K562 (cell line): Measurements from ENCODE around the gene SNRNP70. TPM values are rescaled to one million over a fixed set of nuclear protein-coding genes. Genes with fewer than 3 reads are reported as not detected.

ENCODE experiments used
- ATF1 ChIP-seq, 2 experiments: fragments of 450-650 bp in 1 of 2; IDR thresholded peaks; 2 replicates each; pipeline ENCODE4 v1.6.1; 2016; ENCODE audit warnings: missing compliant biosample characterization in 1 of 2, missing genetic modification characterization in 1 of 2
- CSDE1 ChIP-seq, 2 experiments: fragments of 450-650 bp; IDR thresholded peaks; 2 replicates each; pipeline ENCODE4 v1.6.1; 2016; ENCODE audit warnings: mild to moderate bottlenecking in 1 of 2
- CTBP1 ChIP-seq: fragments of 450-650 bp; IDR thresholded peaks from 2 replicates; pipeline ENCODE4 v1.6.1; 2016; ENCODE audit warnings: borderline replicate concordance
- DEAF1 ChIP-seq: fragments of 450-650 bp; formaldehyde crosslinking; IDR thresholded peaks from 2 replicates; pipeline ENCODE4 v1.4.0; 2020; ENCODE audit warnings: mild to moderate bottlenecking, moderate library complexity
- GTF2A2 ChIP-seq: IDR thresholded peaks from 2 replicates; pipeline ENCODE4 v1.6.1; 2016; ENCODE audit warnings: mild to moderate bottlenecking, missing genetic modification characterization, missing compliant biosample characterization
- KLF13 ChIP-seq: fragments of 450-650 bp; IDR thresholded peaks from 2 replicates; pipeline ENCODE4 v1.6.1; 2016; ENCODE audit warnings: missing genetic modification characterization, low read depth, mild to moderate bottlenecking, missing compliant biosample characterization, moderate library complexity, borderline replicate concordance
- RBFOX2 ChIP-seq: fragments of 200-400 bp; formaldehyde crosslinking; IDR thresholded peaks from 2 replicates; pipeline ENCODE4 v1.6.1; 2017; ENCODE audit warnings: low read depth, mild to moderate bottlenecking, low read length, moderate library complexity
- RBM25 ChIP-seq: fragments of 200-400 bp; formaldehyde crosslinking; IDR thresholded peaks from 2 replicates; pipeline ENCODE4 v1.6.1; 2018; ENCODE audit warnings: low read length, low read depth, moderate library complexity; ENCODE audit not compliant: severe bottlenecking
- SMC3 ChIP-seq: conservative IDR thresholded peaks from 2 replicates; pipeline ENCODE4 v1.6.1; 2011; ENCODE audit warnings: low read depth, low read length, improper control_type of control experiment; ENCODE audit not compliant: insufficient read depth
- ZC3H11A ChIP-seq: IDR thresholded peaks from 2 replicates; pipeline ENCODE4 v1.6.1; 2012; ENCODE audit warnings: low read depth, low read length, improper control_type of control experiment
- ZFP1 ChIP-seq: fragments of 450-650 bp; formaldehyde crosslinking; IDR thresholded peaks from 2 replicates; pipeline ENCODE4 v1.4.0; 2020; ENCODE audit warnings: mild to moderate bottlenecking, mixed read lengths
- ZNF707 ChIP-seq: fragments of 250-450 bp; sonication (Bioruptor Pico); conservative IDR thresholded peaks from 2 replicates; pipeline ENCODE4 v1.8.0; 2022; ENCODE audit warnings: inconsistent platforms, mild to moderate bottlenecking, moderate library complexity
- polyA plus RNA-seq, 8 experiments: library from polyadenylated mRNA; depleted of rRNA in 4 of 8; stranded (reverse) in 5 of 8; unstranded in 3 of 8; fragments of >200 nt; fragmentation: Nextera tagmentation in 2 of 8; fragmentation: Illumina TruSeq in 1 of 8; extraction: Ambion mirVana in 2 of 8; extraction: Trizol in 1 of 8; gene quantifications; 2 replicates each; pipeline versions ENCODE4 v1.2.1 to v1.2.3, GENCODE V29; 2011 to 2014; ENCODE audit warnings: inconsistent platforms in 1 of 8, missing spikeins in 1 of 8
- total RNA-seq, 7 experiments: library from RNA; depleted of rRNA in 6 of 7; stranded (reverse); fragments of >200 nt in 6 of 7; fragmentation: Illumina TruSeq in 2 of 7; extraction: Trizol in 2 of 7; gene quantifications; 2 replicates each; pipeline versions ENCODE4 v1.2.1 to v1.2.3, GENCODE V29; 2011 to 2021; ENCODE audit warnings: low replicate concordance in 1 of 7
- TF ChIP-seq, protein P1 (sequence below): fragments of 200-600 bp; sonication (generic); IDR thresholded peaks from one replicate; pipeline ENCODE4 v1.6.1; 2012; ENCODE audit warnings: mild to moderate bottlenecking, low read depth, low read length, inconsistent platforms

SNRNP70 gene
- total and polyA plus RNA-seq, 9 of the 15 experiments (the other 6 are each of a cell fraction or from before 2014, with no cell fraction given) = 2.8 to 496 (median 136) TPM

- TF ChIP-seq ZNF707 (no peak), ATF1 (CRISPR knock-in tag; IDR thresholded peaks at IDR 0.05) (no peak), ATF1 (tag; IDR thresholded peaks at IDR 0.05) (no peak; the same call in 1 of the 2 replicates), KLF13 (peak; percentile 86; the same call in 1 of the 2 replicates), RBFOX2 (peak; percentile 38; the same call in 1 of the 2 replicates), SMC3 (no peak), DEAF1 (CRISPR knock-in tag) (no peak), CTBP1 (peak; percentile 31; the same call in 1 of the 2 replicates), RBM25 (no peak), CSDE1 (IDR thresholded peaks at IDR 0.05) (no peak), ZC3H11A (no peak), GTF2A2 (tag) (no peak), ZFP1 (CRISPR knock-in tag) (no peak)
- TF ChIP-seq, protein P1, sequence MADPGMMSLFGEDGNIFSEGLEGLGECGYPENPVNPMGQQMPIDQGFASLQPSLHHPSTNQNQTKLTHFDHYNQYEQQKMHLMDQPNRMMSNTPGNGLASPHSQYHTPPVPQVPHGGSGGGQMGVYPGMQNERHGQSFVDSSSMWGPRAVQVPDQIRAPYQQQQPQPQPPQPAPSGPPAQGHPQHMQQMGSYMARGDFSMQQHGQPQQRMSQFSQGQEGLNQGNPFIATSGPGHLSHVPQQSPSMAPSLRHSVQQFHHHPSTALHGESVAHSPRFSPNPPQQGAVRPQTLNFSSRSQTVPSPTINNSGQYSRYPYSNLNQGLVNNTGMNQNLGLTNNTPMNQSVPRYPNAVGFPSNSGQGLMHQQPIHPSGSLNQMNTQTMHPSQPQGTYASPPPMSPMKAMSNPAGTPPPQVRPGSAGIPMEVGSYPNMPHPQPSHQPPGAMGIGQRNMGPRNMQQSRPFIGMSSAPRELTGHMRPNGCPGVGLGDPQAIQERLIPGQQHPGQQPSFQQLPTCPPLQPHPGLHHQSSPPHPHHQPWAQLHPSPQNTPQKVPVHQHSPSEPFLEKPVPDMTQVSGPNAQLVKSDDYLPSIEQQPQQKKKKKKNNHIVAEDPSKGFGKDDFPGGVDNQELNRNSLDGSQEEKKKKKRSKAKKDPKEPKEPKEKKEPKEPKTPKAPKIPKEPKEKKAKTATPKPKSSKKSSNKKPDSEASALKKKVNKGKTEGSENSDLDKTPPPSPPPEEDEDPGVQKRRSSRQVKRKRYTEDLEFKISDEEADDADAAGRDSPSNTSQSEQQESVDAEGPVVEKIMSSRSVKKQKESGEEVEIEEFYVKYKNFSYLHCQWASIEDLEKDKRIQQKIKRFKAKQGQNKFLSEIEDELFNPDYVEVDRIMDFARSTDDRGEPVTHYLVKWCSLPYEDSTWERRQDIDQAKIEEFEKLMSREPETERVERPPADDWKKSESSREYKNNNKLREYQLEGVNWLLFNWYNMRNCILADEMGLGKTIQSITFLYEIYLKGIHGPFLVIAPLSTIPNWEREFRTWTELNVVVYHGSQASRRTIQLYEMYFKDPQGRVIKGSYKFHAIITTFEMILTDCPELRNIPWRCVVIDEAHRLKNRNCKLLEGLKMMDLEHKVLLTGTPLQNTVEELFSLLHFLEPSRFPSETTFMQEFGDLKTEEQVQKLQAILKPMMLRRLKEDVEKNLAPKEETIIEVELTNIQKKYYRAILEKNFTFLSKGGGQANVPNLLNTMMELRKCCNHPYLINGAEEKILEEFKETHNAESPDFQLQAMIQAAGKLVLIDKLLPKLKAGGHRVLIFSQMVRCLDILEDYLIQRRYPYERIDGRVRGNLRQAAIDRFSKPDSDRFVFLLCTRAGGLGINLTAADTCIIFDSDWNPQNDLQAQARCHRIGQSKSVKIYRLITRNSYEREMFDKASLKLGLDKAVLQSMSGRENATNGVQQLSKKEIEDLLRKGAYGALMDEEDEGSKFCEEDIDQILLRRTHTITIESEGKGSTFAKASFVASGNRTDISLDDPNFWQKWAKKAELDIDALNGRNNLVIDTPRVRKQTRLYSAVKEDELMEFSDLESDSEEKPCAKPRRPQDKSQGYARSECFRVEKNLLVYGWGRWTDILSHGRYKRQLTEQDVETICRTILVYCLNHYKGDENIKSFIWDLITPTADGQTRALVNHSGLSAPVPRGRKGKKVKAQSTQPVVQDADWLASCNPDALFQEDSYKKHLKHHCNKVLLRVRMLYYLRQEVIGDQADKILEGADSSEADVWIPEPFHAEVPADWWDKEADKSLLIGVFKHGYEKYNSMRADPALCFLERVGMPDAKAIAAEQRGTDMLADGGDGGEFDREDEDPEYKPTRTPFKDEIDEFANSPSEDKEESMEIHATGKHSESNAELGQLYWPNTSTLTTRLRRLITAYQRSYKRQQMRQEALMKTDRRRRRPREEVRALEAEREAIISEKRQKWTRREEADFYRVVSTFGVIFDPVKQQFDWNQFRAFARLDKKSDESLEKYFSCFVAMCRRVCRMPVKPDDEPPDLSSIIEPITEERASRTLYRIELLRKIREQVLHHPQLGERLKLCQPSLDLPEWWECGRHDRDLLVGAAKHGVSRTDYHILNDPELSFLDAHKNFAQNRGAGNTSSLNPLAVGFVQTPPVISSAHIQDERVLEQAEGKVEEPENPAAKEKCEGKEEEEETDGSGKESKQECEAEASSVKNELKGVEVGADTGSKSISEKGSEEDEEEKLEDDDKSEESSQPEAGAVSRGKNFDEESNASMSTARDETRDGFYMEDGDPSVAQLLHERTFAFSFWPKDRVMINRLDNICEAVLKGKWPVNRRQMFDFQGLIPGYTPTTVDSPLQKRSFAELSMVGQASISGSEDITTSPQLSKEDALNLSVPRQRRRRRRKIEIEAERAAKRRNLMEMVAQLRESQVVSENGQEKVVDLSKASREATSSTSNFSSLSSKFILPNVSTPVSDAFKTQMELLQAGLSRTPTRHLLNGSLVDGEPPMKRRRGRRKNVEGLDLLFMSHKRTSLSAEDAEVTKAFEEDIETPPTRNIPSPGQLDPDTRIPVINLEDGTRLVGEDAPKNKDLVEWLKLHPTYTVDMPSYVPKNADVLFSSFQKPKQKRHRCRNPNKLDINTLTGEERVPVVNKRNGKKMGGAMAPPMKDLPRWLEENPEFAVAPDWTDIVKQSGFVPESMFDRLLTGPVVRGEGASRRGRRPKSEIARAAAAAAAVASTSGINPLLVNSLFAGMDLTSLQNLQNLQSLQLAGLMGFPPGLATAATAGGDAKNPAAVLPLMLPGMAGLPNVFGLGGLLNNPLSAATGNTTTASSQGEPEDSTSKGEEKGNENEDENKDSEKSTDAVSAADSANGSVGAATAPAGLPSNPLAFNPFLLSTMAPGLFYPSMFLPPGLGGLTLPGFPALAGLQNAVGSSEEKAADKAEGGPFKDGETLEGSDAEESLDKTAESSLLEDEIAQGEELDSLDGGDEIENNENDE = no peak
These were observed 28.9 kb upstream of the SNRNP70 start (continued) for GRCh38 chr19:49056101-49056901.
